Neural crest cell (in vitro differentiated cells): Measurements from ENCODE around the gene PAXIP1. TPM values are rescaled to one million over a fixed set of nuclear protein-coding genes. Genes with fewer than 3 reads are reported as not detected.

Experiments used
- DNase-seq: peaks from one replicate; pipeline ENCODE4 v3.0.0; 2021; ENCODE audit warnings: low read depth, mixed read lengths, low spot score
- H3K27ac Mint-ChIP-seq: one replicate; pipeline ENCODE4 v1.8.0; 2021; ENCODE audit warnings: mild to moderate bottlenecking, mixed read lengths; ENCODE audit not compliant: unreplicated experiment
- H3K27me3 Mint-ChIP-seq: 2 replicates; pipeline ENCODE4 v1.8.0; 2021; ENCODE audit warnings: low read depth, mild to moderate bottlenecking, mixed read lengths
- H3K36me3 Mint-ChIP-seq: 2 replicates; pipeline ENCODE4 v1.8.0; 2021; ENCODE audit warnings: low read depth, mild to moderate bottlenecking, mixed read lengths
- H3K4me1 Mint-ChIP-seq: 2 replicates; pipeline ENCODE4 v1.8.0; 2021; ENCODE audit warnings: mixed read lengths
- H3K4me3 Mint-ChIP-seq: one replicate; pipeline ENCODE4 v1.8.0; 2021; ENCODE audit warnings: mild to moderate bottlenecking, mixed read lengths
- H3K9me3 Mint-ChIP-seq: 2 replicates; pipeline ENCODE4 v1.8.0; 2021; ENCODE audit warnings: mixed read lengths
- CTCF ChIP-seq: fragments of 200-600 bp; sonication (generic); conservative IDR thresholded peaks from 2 replicates; pipeline ENCODE4 v1.5.0; 2021; ENCODE audit warnings: antibody characterized with exemption, mild to moderate bottlenecking
- total RNA-seq: library from RNA; stranded (reverse); gene quantifications from 2 replicates; pipeline ENCODE4 v1.2.1, GENCODE V29; 2021

Gene PAXIP1
- total RNA-seq, 1 donor from 2014 or later, result 32.1 TPM

GRCh38 chr7:154918266-154918665 lies 84.7 kb downstream of the PAXIP1 start:
- DNase-seq, result no peak
- Mint-ChIP-seq H3K9me3 (no peaks in the 10 kb centered on the region), H3K36me3 (no peaks in the 10 kb centered on the region), H3K4me3 (no peak overlapping the region), H3K27me3 (peaks cover 36% of the 10 kb centered on the region), H3K27ac (no peak overlapping the region), H3K4me1 (no peaks in the 10 kb centered on the region)
- TF ChIP-seq CTCF, result no peak

- no peak for TF ChIP-seq CTCF
- Mint-ChIP-seq H3K36me3 (no peaks in the 10 kb centered on the region), H3K4me1 (no peaks in the 10 kb centered on the region), H3K9me3 (no peaks in the 10 kb centered on the region), H3K27me3 (peaks cover 33% of the 10 kb centered on the region), H3K27ac (no peak overlapping the region), H3K4me3 (no peak overlapping the region)
- DNase-seq, result no peak
Observed at GRCh38 chr7:154917808-154918160, 85.1 kb downstream of the PAXIP1 start.

GRCh38 chr7:154916856-154917807 lies 85.8 kb downstream of the PAXIP1 start:
- H3K4me1 Mint-ChIP-seq, result no peaks in the 10 kb centered on the region
- TF ChIP-seq CTCF, result no peak
- H3K9me3 Mint-ChIP-seq, result no peaks in the 10 kb centered on the region
- H3K36me3 Mint-ChIP-seq, result no peaks in the 10 kb centered on the region
- no peak overlapping the region for H3K27ac Mint-ChIP-seq
- H3K4me3 Mint-ChIP-seq, result no peak overlapping the region
- DNase-seq, result no peak
- peaks cover 31% of the 10 kb centered on the region for H3K27me3 Mint-ChIP-seq

- DNase-seq, result no peak
- H3K4me3 Mint-ChIP-seq, result no peak overlapping the region
- TF ChIP-seq CTCF, result no peak
- no peaks in the 10 kb centered on the region for H3K36me3 Mint-ChIP-seq
- no peaks in the 10 kb centered on the region for H3K4me1 Mint-ChIP-seq
- peaks cover 33% of the 10 kb centered on the region for H3K27me3 Mint-ChIP-seq
- H3K9me3 Mint-ChIP-seq, result no peaks in the 10 kb centered on the region
- H3K27ac Mint-ChIP-seq, result no peak overlapping the region
Observed at GRCh38 chr7:154916381-154916780, 86.5 kb downstream of the PAXIP1 start.

GRCh38 chr7:154915600-154915999 lies 87.3 kb downstream of the PAXIP1 start:
- Mint-ChIP-seq H3K27ac (no peak overlapping the region), H3K4me1 (no peaks in the 10 kb centered on the region), H3K4me3 (no peak overlapping the region), H3K36me3 (no peaks in the 10 kb centered on the region), H3K9me3 (no peaks in the 10 kb centered on the region), H3K27me3 (peaks cover 29% of the 10 kb centered on the region)
- no peak for TF ChIP-seq CTCF
- DNase-seq, result no peak
